ENCODE data around the gene KCNIP4.

KCNIP4 gene

GRCh38 chr4:21097865-21098264, 850.7 kb downstream of the KCNIP4 start:
- no peaks in the 10 kb centered on the region for H3K36me3 ChIP-seq (ENCODE audit: insufficient read depth, low read length)
- TF ChIP-seq EZH2 (IDR thresholded peaks at IDR 0.05) (no peak), POLR2AphosphoS5 (IDR thresholded peaks at IDR 0.05; ENCODE audit: borderline replicate concordance, low read depth, low read length) (no peak), FOXP2 (optimal IDR thresholded peaks at IDR 0.05; ENCODE audit: control extremely low read depth, extremely low read length, insufficient read depth) (no peak)
- no peak overlapping the region for H3K9ac ChIP-seq (ENCODE audit: insufficient read length)

DNA sequence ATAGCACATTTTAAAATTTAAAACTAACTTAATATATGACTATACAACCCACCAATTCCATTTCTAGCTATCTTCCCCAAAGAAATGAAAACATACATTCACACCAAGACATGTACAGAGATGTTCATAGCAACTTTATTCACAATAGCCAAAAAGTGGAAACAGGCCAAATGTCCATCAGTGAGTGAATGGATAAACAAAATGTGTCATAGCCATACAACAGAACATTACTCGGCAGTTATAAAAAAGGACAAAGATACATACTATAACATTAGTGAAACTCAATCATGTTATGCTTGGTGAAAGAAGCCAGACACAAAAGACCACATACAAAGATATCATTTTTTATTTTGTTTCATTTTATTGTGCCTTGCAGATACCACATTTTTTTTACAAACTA, 851.5 kb downstream of the KCNIP4 start:
- H3K27ac ChIP-seq: no peak overlapping the region
- no peaks in the 10 kb centered on the region for H3K36me3 ChIP-seq (ENCODE audit: insufficient read depth, low read length)
- no peak for TF ChIP-seq FOXP2 (optimal IDR thresholded peaks at IDR 0.05; ENCODE audit: control extremely low read depth, extremely low read length, insufficient read depth)
- no peak for TF ChIP-seq POLR2AphosphoS5 (IDR thresholded peaks at IDR 0.05; ENCODE audit: borderline replicate concordance, low read depth, low read length)
- no peak for TF ChIP-seq EZH2 (IDR thresholded peaks at IDR 0.05)
- no peaks in the 10 kb centered on the region for H3K9me3 ChIP-seq (ENCODE audit: low read depth, low read length)
- DNase-seq (ENCODE audit: low read depth, low spot score): no peak
- no peak overlapping the region for H3K9ac ChIP-seq (ENCODE audit: insufficient read length)
- no peak overlapping the region for H3K4me3 ChIP-seq

More at GRCh38 chr4:21097865-21098264, 850.7 kb downstream of the KCNIP4 start:
- no peak overlapping the region for H3K4me3 ChIP-seq
- H3K27ac ChIP-seq: no peak overlapping the region
- no peak for DNase-seq (ENCODE audit: low read depth, low spot score)
- no peaks in the 10 kb centered on the region for H3K9me3 ChIP-seq (ENCODE audit: low read depth, low read length)

DNA sequence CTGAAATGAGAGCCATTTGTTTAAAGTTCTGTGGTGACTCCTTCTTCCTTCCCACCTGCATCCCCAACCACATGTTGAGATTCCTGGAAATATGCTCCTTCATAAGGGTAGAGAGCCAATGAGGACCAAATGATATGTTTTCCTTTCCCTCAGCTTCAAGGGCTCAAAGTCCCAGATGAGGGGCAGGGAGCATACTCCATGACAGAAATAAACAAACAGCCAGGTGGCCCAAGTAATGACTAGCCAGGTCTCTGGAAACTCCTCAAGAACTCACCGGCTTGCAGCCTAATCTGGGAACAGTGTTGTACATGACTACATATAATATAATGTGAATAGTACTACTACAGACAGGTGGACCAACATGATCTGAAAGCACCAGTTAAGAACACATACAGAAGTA, 856.0 kb downstream of the KCNIP4 start:
- Histone ChIP-seq H3K9me3 (ENCODE audit: low read depth, low read length) (no peaks in the 10 kb centered on the region), H3K27ac (no peak overlapping the region), H3K36me3 (ENCODE audit: insufficient read depth, low read length) (no peaks in the 10 kb centered on the region), H3K4me3 (no peak overlapping the region), H3K9ac (ENCODE audit: insufficient read length) (no peak overlapping the region)
- no peak for DNase-seq (ENCODE audit: low read depth, low spot score)
- TF ChIP-seq FOXP2 (optimal IDR thresholded peaks at IDR 0.05; ENCODE audit: control extremely low read depth, extremely low read length, insufficient read depth): no peak
- TF ChIP-seq EZH2 (IDR thresholded peaks at IDR 0.05): no peak
- TF ChIP-seq POLR2AphosphoS5 (IDR thresholded peaks at IDR 0.05; ENCODE audit: borderline replicate concordance, low read depth, low read length): no peak

- H3K27ac ChIP-seq: no peak overlapping the region
- no peak overlapping the region for H3K4me3 ChIP-seq
- no peaks in the 10 kb centered on the region for H3K9me3 ChIP-seq (ENCODE audit: low read depth, low read length)
Observed at GRCh38 chr4:21090094-21090666, 858.4 kb downstream of the KCNIP4 start.

DNA sequence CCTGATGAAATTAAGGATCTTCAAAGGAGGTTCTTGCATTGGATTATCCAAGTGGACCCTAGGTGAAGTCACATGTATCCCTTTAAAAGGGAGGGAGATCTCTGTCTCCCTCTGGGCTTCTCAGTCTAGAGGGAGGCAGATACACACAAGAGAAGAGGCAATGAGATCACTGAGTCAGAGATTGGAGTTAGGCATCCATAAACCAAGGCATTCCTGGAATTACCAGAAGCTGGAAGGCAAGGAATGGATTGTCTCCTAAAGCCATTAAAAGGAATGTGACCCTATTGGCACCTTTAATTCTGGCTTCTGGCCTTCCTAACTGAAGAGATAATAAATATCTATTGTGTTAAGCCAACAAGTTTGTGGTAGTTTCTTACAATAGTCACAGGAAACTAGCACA, 865.2 kb downstream of the KCNIP4 start:
- Histone ChIP-seq H3K36me3 (ENCODE audit: insufficient read depth, low read length) (no peaks in the 10 kb centered on the region), H3K9ac (ENCODE audit: insufficient read length) (no peak overlapping the region), H3K4me3 (no peak overlapping the region), H3K27ac (no peak overlapping the region), H3K9me3 (ENCODE audit: low read depth, low read length) (no peaks in the 10 kb centered on the region)
- TF ChIP-seq EZH2 (IDR thresholded peaks at IDR 0.05): no peak
- TF ChIP-seq POLR2AphosphoS5 (IDR thresholded peaks at IDR 0.05; ENCODE audit: borderline replicate concordance, low read depth, low read length): no peak
- no peak for TF ChIP-seq FOXP2 (optimal IDR thresholded peaks at IDR 0.05; ENCODE audit: control extremely low read depth, extremely low read length, insufficient read depth)
- no peak for DNase-seq (ENCODE audit: low read depth, low spot score)

More at GRCh38 chr4:21090094-21090666, 858.4 kb downstream of the KCNIP4 start:
- DNase-seq (ENCODE audit: low read depth, low spot score): no peak
- no peak overlapping the region for H3K9ac ChIP-seq (ENCODE audit: insufficient read length)
- H3K36me3 ChIP-seq (ENCODE audit: insufficient read depth, low read length): no peaks in the 10 kb centered on the region
- TF ChIP-seq FOXP2 (optimal IDR thresholded peaks at IDR 0.05; ENCODE audit: control extremely low read depth, extremely low read length, insufficient read depth): no peak

- DNase-seq (ENCODE audit: low read depth, low spot score): no peak
- Histone ChIP-seq H3K9me3 (ENCODE audit: low read depth, low read length) (no peaks in the 10 kb centered on the region), H3K4me3 (no peak overlapping the region), H3K36me3 (ENCODE audit: insufficient read depth, low read length) (no peaks in the 10 kb centered on the region), H3K9ac (ENCODE audit: insufficient read length) (no peak overlapping the region), H3K27ac (no peak overlapping the region)
- TF ChIP-seq FOXP2 (optimal IDR thresholded peaks at IDR 0.05; ENCODE audit: control extremely low read depth, extremely low read length, insufficient read depth) (no peak), POLR2AphosphoS5 (IDR thresholded peaks at IDR 0.05; ENCODE audit: borderline replicate concordance, low read depth, low read length) (no peak), EZH2 (IDR thresholded peaks at IDR 0.05) (no peak)
Observed at GRCh38 chr4:21077967-21078366, 870.6 kb downstream of the KCNIP4 start.

DNA sequence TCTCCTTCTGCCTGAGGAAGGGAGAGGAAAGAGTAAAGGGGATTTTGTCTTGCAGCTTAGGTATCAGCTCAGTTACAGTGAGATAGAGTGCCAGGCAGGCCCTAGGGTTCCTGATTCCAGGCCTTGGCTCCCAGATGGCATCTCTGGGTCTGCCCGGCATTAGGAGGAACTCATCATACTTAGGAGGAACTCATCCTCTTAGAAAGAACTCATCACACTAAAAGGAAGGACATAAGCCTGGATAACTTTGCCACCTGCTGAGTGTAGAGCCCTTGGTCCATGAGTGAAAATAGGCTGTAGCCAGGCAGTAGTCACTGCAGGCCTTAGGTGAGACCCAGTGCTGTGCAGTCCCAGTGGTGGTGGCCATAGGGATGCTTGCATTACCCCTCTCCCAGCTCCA, 881.2 kb downstream of the KCNIP4 start:
- TF ChIP-seq EZH2 (IDR thresholded peaks at IDR 0.05) (no peak), FOXP2 (optimal IDR thresholded peaks at IDR 0.05; ENCODE audit: control extremely low read depth, extremely low read length, insufficient read depth) (no peak), POLR2AphosphoS5 (IDR thresholded peaks at IDR 0.05; ENCODE audit: borderline replicate concordance, low read depth, low read length) (no peak)

DNA sequence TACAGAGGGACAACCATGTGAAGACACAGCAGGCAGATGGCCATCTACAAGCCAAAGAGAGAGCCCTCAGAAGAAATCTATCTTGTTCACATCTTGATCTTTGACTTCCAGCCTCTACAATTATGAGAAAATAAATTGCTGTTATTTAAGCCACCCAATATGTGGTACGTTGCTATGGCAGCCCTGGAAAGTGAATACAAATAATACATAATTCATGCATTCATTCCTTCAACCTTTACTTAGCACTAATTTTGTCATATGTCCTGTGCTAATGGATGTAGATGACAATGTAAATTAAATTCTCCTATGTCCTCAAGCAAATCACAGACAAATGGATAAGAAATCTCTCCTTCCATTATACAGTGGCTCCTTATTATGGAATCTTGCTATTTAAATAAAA, 886.7 kb downstream of the KCNIP4 start:
- H3K9me3 ChIP-seq (ENCODE audit: low read depth, low read length): no peaks in the 10 kb centered on the region
- H3K36me3 ChIP-seq (ENCODE audit: insufficient read depth, low read length): no peaks in the 10 kb centered on the region
- no peak overlapping the region for H3K4me3 ChIP-seq
- no peak overlapping the region for H3K27ac ChIP-seq
- DNase-seq (ENCODE audit: low read depth, low spot score): no peak
- H3K9ac ChIP-seq (ENCODE audit: insufficient read length): no peak overlapping the region
- no peak for TF ChIP-seq FOXP2 (optimal IDR thresholded peaks at IDR 0.05; ENCODE audit: control extremely low read depth, extremely low read length, insufficient read depth)

More for the DNA sequence above, 881.2 kb downstream of the KCNIP4 start:
- no peaks in the 10 kb centered on the region for H3K9me3 ChIP-seq (ENCODE audit: low read depth, low read length)
- no peak overlapping the region for H3K4me3 ChIP-seq
- no peaks in the 10 kb centered on the region for H3K36me3 ChIP-seq (ENCODE audit: insufficient read depth, low read length)
- H3K27ac ChIP-seq: no peak overlapping the region
- no peak overlapping the region for H3K9ac ChIP-seq (ENCODE audit: insufficient read length)
- no peak for DNase-seq (ENCODE audit: low read depth, low spot score)

DNA sequence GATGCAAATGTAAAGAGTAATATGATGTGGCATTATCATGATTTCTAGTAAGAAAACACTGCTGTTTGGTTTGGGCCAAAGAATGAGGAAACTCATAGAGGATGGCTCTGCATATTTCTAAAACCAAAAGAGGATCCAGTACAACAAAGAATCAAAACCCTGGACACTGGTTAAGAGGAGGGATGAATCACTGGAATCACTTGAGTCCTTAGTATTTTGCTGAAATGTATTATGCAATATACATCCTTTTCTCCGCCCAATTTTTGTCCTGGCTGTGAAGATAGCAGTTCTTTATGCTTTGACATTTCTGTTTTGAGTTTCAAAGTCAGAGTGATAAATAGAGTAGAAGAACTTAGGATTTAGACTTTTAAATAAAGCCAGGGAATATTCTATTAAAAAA, 902.4 kb downstream of the KCNIP4 start:
- H3K4me3 ChIP-seq: no peak overlapping the region
- H3K27ac ChIP-seq: no peak overlapping the region
- no peak for DNase-seq (ENCODE audit: low read depth, low spot score)
- no peaks in the 10 kb centered on the region for H3K9me3 ChIP-seq (ENCODE audit: low read depth, low read length)
- TF ChIP-seq POLR2AphosphoS5 (IDR thresholded peaks at IDR 0.05; ENCODE audit: borderline replicate concordance, low read depth, low read length) (no peak), FOXP2 (optimal IDR thresholded peaks at IDR 0.05; ENCODE audit: control extremely low read depth, extremely low read length, insufficient read depth) (no peak), EZH2 (IDR thresholded peaks at IDR 0.05) (no peak)
- no peaks in the 10 kb centered on the region for H3K36me3 ChIP-seq (ENCODE audit: insufficient read depth, low read length)
- H3K9ac ChIP-seq (ENCODE audit: insufficient read length): no peak overlapping the region
